HFF-Myc (cell line): Measurements from ENCODE around the gene NGFR.

ENCODE experiments used
- DNase-seq: peaks from one replicate; pipeline ENCODE4 v3.0.0-alpha.2; 2011; ENCODE audit warnings: low read depth; ENCODE audit errors: extremely low read depth
- H3K4me3 ChIP-seq: replicated peaks from 2 replicates; pipeline ENCODE4 v1.5.1; 2011; ENCODE audit warnings: low read depth, mild to moderate bottlenecking, control low read depth, low read length
- CTCF ChIP-seq: IDR thresholded peaks from 2 replicates; pipeline ENCODE4 v1.5.1; 2012; ENCODE audit warnings: mild to moderate bottlenecking, low read depth, low read length, control low read depth; ENCODE audit errors: missing control alignments

Gene NGFR

GRCh38 chr17:49488612-49489011 lies 6.5 kb upstream of the NGFR start:
- no peak for TF ChIP-seq CTCF
- no peak overlapping the region for H3K4me3 ChIP-seq
- no peak for DNase-seq

- no peak for TF ChIP-seq CTCF
- no peak overlapping the region for H3K4me3 ChIP-seq
- no peak for DNase-seq
These were observed 5.7 kb upstream of the NGFR start for GRCh38 chr17:49489348-49489747.

GRCh38 chr17:49490276-49490675 lies 4.8 kb upstream of the NGFR start:
- H3K4me3 ChIP-seq: no peak overlapping the region
- DNase-seq: no peak
- TF ChIP-seq CTCF: no peak

- TF ChIP-seq CTCF: no peak
- no peak overlapping the region for H3K4me3 ChIP-seq
- no peak for DNase-seq
These were observed 3.8 kb upstream of the NGFR start for GRCh38 chr17:49491192-49491769.

GRCh38 chr17:49494399-49494985 lies 601 bp upstream of the NGFR start:
- TF ChIP-seq CTCF: no peak
- H3K4me3 ChIP-seq: peak overlapping the region; percentile 28
- DNase-seq: no peak

- no peak for TF ChIP-seq CTCF
- DNase-seq: no peak
- H3K4me3 ChIP-seq: peak overlapping the region; percentile 35
These were observed 719 bp downstream of the NGFR start for GRCh38 chr17:49495842-49496182.

- H3K4me3 ChIP-seq: peak overlapping the region; percentile 32
- TF ChIP-seq CTCF: peak; percentile 64
- no peak for DNase-seq
These were observed 1.2 kb downstream of the NGFR start for GRCh38 chr17:49496183-49496866.
